KMS-11 (cell line): ENCODE results near the gene RMI2.
A peak's percentile ranks its signal among the peaks of the same experiment; 100 is the strongest.

Experiments used
- H2AFZ ChIP-seq: fragments of 200-600 bp; sonication (generic); 2 replicates; pipeline ENCODE4 v1.6.1; 2016; ENCODE audit warnings: antibody characterized with exemption, mixed run types, low read depth
- H3K27ac ChIP-seq: fragments of 200-600 bp; sonication (generic); 2 replicates; pipeline ENCODE4 v1.6.1; 2016; ENCODE audit warnings: mild to moderate bottlenecking, mixed run types
- H3K27me3 ChIP-seq: fragments of 200-600 bp; sonication (generic); 2 replicates; pipeline ENCODE4 v1.6.1; 2017; ENCODE audit warnings: mild to moderate bottlenecking, low read depth, mixed run types, moderate library complexity; ENCODE audit not compliant: insufficient read depth
- H3K36me3 ChIP-seq: fragments of 200-600 bp; sonication (generic); 2 replicates; pipeline ENCODE4 v1.6.1; 2017; ENCODE audit warnings: mild to moderate bottlenecking, mixed run types; ENCODE audit not compliant: insufficient read depth
- H3K4me1 ChIP-seq: fragments of 200-600 bp; sonication (generic); 2 replicates; pipeline ENCODE4 v1.6.1; 2016; ENCODE audit warnings: mild to moderate bottlenecking, low read depth, mixed run types; ENCODE audit not compliant: poor library complexity, severe bottlenecking
- H3K4me2 ChIP-seq: fragments of 200-600 bp; sonication (generic); 2 replicates; pipeline ENCODE4 v1.7.0; 2016; ENCODE audit warnings: mild to moderate bottlenecking, mixed run types
- H3K4me3 ChIP-seq: fragments of 200-600 bp; sonication (generic); IDR thresholded peaks from 2 replicates; pipeline ENCODE4 v1.6.1; 2017; ENCODE audit warnings: low read depth, low read length, mixed read lengths; ENCODE audit not compliant: insufficient read depth
- H3K79me2 ChIP-seq: fragments of 200-600 bp; sonication (generic); 2 replicates; pipeline ENCODE4 v1.6.1; 2016; ENCODE audit warnings: low read depth, mixed run types; ENCODE audit not compliant: insufficient read depth
- H3K9ac ChIP-seq: fragments of 200-600 bp; sonication (generic); 2 replicates; pipeline ENCODE4 v1.6.1; 2016; ENCODE audit warnings: mild to moderate bottlenecking, mixed run types
- H4K20me1 ChIP-seq: fragments of 200-600 bp; sonication (generic); 2 replicates; pipeline ENCODE4 v1.6.1; 2016; ENCODE audit warnings: mild to moderate bottlenecking, mixed run types; ENCODE audit not compliant: insufficient read depth
- TF ChIP-seq, protein P1 (sequence below): fragments of 200-600 bp; sonication (generic); conservative IDR thresholded peaks from 2 replicates; pipeline ENCODE4 v1.6.1; 2017; ENCODE audit warnings: low read depth, mild to moderate bottlenecking, antibody characterized with exemption, low read length, moderate library complexity, mixed read lengths

RMI2 gene

DNA sequence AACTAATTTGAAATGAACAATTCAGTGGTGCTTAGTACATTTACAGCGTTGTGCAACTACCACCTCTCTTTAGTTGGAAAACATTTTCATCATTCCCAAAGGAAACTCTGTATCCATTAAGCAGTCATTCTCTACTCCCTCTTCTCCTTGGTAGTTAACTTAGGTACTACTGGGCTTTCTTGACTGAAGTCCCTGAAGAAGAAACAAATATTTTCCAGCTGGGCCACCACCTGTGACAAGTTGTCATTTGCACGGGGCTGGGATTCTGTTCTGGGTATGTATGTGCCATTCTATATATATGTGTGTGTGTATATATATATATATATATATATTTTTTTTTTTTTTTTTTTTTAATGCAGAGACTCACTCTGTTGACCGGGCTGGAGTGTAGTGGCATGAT lies 15.4 kb upstream of the RMI2 start:
- Histone ChIP-seq H3K4me3 (no peak overlapping the region), H4K20me1 (no peaks in the 10 kb centered on the region), H3K27me3 (peaks cover 4% of the 10 kb centered on the region; the same call in 1 of the 2 replicates), H3K4me2 (peak overlapping the region; percentile 89; the same call in 1 of the 2 replicates), H3K79me2 (no peaks in the 10 kb centered on the region), H3K9ac (no peak overlapping the region), H3K36me3 (no peaks in the 10 kb centered on the region), H3K4me1 (peaks cover 55% of the 10 kb centered on the region), H3K27ac (no peak overlapping the region), H2AFZ (no peak overlapping the region)
- TF ChIP-seq, protein P1, sequence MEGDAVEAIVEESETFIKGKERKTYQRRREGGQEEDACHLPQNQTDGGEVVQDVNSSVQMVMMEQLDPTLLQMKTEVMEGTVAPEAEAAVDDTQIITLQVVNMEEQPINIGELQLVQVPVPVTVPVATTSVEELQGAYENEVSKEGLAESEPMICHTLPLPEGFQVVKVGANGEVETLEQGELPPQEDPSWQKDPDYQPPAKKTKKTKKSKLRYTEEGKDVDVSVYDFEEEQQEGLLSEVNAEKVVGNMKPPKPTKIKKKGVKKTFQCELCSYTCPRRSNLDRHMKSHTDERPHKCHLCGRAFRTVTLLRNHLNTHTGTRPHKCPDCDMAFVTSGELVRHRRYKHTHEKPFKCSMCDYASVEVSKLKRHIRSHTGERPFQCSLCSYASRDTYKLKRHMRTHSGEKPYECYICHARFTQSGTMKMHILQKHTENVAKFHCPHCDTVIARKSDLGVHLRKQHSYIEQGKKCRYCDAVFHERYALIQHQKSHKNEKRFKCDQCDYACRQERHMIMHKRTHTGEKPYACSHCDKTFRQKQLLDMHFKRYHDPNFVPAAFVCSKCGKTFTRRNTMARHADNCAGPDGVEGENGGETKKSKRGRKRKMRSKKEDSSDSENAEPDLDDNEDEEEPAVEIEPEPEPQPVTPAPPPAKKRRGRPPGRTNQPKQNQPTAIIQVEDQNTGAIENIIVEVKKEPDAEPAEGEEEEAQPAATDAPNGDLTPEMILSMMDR = no peak

DNA sequence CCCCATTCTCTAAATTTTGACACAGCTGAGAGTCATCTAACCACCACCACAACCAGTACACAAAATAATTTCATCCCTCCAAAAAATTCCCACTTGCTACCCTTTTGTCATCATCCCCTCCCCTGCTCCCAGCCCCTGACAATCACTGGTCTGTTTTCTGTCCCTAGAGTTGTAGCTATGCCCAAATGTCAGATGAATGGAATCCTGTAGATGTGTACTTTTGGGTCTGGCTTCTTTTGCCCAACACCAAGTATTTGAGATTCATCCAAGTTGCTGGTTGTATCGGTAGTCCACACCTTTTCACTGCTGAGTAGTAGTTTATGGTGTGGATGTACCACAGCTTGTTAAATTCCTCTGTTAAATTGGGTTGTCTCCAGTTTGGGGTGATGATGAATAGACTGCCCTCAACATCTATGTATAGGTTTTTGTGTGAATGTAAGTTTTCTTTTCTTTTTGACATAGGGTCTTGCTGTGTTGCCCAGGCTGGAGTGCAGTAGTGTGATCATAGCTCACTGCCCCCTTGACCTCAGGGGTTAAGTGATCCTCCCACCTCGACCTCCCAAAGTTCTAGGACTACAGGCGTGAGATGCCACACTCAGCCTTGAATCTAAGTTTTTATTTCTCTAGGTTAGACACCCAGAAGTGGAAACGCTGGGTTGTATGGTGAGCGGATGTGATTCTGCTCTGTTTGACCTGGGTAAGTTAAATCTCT lies 14.6 kb upstream of the RMI2 start:
- Histone ChIP-seq H2AFZ (no peak overlapping the region), H3K9ac (no peak overlapping the region), H3K4me3 (no peak overlapping the region), H3K27me3 (peaks cover 4% of the 10 kb centered on the region; the same call in 1 of the 2 replicates), H3K36me3 (no peaks in the 10 kb centered on the region), H3K27ac (no peak overlapping the region), H3K4me1 (peaks cover 48% of the 10 kb centered on the region), H3K4me2 (no peak overlapping the region; the same call in 1 of the 2 replicates), H3K79me2 (no peaks in the 10 kb centered on the region), H4K20me1 (no peaks in the 10 kb centered on the region)
- TF ChIP-seq, protein P1 = no peak

DNA sequence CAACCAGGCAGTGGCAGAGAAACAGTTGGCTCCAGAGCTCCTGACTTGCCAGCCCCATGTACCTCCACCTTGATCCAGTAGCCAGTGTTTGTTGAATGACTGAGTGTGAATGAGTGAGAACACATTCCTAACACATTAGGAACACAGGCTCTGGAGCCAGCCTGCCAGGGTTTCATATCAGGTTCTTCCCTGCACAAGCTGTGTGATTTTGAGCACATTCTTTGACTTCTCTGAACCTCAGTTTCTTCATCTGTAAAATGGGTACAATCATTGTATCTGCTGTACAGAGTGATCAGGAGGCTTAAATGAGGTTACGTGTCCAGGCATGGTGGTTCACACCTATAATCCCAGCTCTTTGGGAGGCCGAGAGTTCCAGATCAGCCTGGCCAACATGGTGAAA lies 13.3 kb upstream of the RMI2 start:
- Histone ChIP-seq H2AFZ (no peak overlapping the region), H3K4me2 (no peak overlapping the region), H3K4me1 (peaks cover 35% of the 10 kb centered on the region)

DNA sequence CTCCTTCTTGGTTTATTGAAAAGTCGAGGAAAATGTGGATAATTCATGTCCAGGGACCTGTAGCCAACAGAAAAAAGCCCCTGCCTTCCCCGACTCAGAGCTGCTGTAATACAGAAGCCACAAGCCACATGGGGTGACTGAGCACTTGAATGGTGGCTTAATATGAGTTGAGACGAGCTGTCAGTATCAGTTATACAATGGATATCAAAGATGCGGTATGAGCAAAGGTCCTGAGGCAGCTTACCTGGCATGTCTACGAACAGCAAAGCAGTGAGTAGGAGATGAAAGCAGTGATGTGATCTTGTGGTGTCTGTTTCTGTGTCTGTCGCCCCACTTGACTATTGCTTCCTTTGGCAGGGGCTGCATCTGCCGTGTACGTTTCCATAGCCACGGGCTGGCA lies 12.2 kb upstream of the RMI2 start:
- H3K4me3 ChIP-seq = no peak overlapping the region
- H3K4me2 ChIP-seq = no peak overlapping the region
- H3K36me3 ChIP-seq = no peaks in the 10 kb centered on the region
- peaks cover 25% of the 10 kb centered on the region for H3K4me1 ChIP-seq
- no peak overlapping the region for H2AFZ ChIP-seq
- peaks cover 4% of the 10 kb centered on the region; the same call in 1 of the 2 replicates for H3K27me3 ChIP-seq
- H4K20me1 ChIP-seq = no peaks in the 10 kb centered on the region
- TF ChIP-seq, protein P1 = no peak
- H3K79me2 ChIP-seq = no peaks in the 10 kb centered on the region
- H3K9ac ChIP-seq = no peak overlapping the region
- H3K27ac ChIP-seq = no peak overlapping the region

More for the DNA sequence above, 13.3 kb upstream of the RMI2 start:
- Histone ChIP-seq H4K20me1 (no peaks in the 10 kb centered on the region), H3K27ac (no peak overlapping the region), H3K36me3 (no peaks in the 10 kb centered on the region), H3K9ac (no peak overlapping the region), H3K27me3 (peaks cover 4% of the 10 kb centered on the region; the same call in 1 of the 2 replicates), H3K4me3 (no peak overlapping the region), H3K79me2 (no peaks in the 10 kb centered on the region)
- TF ChIP-seq, protein P1 = no peak
